Myocyte (in vitro differentiated cells): ENCODE measurements around the gene AJUBA. TPM values are rescaled to one million over a fixed set of nuclear protein-coding genes. Genes with fewer than 3 reads are reported as not detected.
"Not testable (repeated sequence)": the region's sequence is repeated elsewhere in the genome, so short reads cannot be mapped to it uniquely, and the experiment has no call there.

ENCODE experiments used
- DNase-seq: peaks from one replicate; pipeline ENCODE4 v3.0.0-alpha.2; 2012; ENCODE audit warnings: low read depth
- total RNA-seq: library from RNA; depleted of rRNA; stranded (reverse); fragments of >200 nt; gene quantifications from 2 replicates; pipeline ENCODE4 v1.2.3, GENCODE V29; 2014

The AJUBA gene
- total RNA-seq, 1 donor from 2014 or later, result 150 TPM

- peak; percentile 29 for DNase-seq
Observed at GRCh38 chr14:22981090-22981875, 1.1 kb downstream of the AJUBA start.

DNA sequence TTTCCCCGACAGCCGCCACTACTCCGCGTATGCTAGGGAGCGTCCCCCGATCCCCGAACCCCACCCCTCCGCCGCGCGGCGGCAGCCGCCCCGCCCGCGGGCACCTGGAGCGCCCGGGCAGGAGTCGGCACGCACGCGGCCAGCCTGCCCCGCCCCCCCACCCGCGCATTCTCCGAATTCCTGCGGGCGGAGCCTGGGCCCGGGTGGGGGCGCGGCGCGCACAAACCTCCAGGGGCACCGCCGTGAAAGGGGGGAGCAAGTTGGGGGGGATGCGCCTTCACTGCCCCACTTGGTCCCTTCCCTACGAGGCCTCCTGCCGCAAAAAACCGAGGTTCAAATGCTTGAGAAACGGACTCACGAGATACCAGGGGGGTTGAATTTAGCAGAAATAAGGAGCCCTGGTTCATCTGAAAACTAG, 1.7 kb downstream of the AJUBA start:
- DNase-seq, result peak; percentile 81

DNA sequence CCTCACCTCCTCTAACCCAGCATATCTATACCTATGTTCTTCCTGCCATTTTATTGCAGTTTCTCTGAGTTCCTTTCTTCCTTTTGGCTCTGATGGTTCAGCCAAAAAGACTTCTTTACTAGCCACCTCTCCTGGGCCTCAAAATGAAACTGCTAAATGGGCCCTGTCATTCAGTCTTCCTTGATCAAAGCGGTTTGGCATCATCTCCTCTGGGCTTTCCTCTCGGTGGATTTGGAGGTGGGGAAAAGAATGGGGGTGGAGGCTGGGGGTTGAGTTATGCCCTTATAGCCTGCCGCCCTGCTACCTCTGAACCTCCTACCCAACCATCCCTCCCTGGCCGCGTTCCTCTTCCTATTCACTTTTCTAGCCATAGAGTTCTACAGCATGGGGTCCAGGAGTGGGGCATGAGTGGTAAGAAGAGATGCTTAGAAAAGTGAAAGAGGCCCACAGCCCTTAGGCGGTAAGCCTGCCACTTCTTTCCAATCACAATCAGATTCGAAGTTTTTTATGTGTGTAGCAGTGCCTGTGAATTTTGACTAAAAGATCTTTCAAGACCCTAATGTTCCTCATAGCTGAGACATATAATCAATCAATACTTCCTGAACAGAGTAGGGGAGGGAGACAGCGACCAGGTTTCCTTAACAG, 2.5 kb downstream of the AJUBA start:
- peak; percentile 63 for DNase-seq

- peak; percentile 91 for DNase-seq
Observed at GRCh38 chr14:22978981-22979671, 3.2 kb downstream of the AJUBA start.

DNA sequence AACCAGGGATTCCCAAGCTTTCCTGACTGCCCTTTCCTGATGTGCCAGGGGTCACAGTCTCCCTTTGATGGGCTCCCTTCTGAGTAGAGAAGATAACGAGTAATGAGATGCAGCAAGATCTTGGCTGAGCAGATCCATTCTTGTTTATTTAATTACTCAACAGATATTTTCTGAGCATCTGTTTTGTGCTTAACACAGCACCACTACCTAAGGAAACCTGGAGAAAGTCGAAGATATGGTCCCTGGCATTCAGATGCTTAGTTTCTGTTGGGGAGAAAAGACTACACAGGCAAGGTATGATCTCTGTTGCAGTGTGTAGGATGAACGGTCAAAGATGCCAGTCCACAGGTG, 3.9 kb downstream of the AJUBA start:
- no peak for DNase-seq

DNA sequence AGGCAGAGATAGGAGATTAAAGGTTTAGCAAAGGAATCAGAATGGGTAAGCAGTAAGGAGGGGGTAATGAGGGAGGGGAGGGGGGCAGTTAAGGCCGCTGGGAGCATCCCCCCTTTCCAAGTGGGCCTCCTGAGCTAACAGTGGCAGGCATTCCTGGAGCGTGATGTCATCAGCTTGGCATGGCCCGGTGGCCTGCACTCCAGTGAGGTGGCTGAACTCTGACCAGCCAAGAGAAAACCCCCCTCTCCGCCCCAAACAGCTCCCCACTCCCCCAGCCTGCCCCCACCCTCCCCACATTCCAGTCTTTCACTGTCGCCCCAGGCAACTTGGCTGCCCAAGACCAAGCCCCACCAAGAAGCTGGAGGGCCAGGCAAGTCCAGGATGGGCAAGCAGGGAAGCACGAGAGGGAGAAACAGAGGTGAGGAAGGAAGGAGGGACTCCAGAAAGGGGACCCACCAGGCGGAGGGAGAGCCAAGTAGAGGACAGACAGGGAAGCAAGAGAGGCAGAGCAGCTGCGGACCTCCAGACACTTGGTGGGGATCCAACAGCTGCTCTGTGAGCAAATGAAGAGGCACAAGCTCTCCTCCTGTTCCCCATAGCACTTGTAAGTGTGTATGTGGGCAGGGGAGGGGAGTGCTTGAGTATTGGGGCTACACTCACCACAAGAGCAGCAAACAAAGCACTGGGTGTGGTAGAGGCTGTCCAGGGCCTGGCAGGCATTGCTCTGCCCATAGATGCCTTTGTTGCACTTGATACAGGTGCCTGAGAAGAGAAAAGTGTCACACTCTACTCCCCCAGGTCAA, 4.5 kb downstream of the AJUBA start:
- DNase-seq, result peak; percentile 97

- DNase-seq, result no peak
Observed at GRCh38 chr14:22977434-22977683, 5.0 kb downstream of the AJUBA start.

DNA sequence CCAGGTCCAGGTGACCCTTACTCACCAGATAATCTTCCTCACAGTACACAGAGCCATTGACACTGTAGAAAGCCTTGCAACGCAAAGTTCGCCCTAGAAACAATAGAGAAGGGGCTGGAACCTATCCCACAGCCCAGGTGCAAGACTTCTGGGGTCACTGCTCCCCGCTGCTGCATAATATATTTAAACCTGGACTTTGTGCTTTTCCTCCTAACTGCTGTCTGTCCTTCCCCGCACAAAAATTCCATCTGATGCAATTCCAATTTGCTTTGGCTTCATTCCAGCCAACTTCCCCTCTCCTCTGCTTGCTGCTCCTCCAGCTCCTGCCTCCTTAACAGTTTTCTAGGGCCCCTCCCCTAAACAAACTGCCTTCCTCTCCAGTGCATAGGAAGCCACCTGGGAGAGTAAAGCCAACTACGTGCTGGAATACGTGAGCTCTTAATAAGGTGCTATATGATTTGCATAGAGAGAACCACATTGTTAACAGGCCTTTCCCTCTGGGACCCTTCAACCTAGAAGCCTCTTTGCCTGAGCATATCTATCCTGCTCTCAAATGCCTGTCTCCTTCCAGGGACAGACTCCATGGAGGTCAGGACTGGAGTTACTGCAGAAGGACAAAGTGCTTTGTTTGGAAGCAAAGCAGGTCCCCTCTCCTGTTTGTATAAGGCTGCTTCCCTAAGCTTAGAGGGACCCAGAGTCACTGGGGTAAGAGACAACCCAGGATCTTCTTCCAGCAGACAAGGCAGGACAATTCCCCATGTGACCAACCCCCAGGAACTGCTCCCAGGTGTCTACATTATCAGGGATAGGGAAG, 5.5 kb downstream of the AJUBA start:
- peak; percentile 24 for DNase-seq

DNA sequence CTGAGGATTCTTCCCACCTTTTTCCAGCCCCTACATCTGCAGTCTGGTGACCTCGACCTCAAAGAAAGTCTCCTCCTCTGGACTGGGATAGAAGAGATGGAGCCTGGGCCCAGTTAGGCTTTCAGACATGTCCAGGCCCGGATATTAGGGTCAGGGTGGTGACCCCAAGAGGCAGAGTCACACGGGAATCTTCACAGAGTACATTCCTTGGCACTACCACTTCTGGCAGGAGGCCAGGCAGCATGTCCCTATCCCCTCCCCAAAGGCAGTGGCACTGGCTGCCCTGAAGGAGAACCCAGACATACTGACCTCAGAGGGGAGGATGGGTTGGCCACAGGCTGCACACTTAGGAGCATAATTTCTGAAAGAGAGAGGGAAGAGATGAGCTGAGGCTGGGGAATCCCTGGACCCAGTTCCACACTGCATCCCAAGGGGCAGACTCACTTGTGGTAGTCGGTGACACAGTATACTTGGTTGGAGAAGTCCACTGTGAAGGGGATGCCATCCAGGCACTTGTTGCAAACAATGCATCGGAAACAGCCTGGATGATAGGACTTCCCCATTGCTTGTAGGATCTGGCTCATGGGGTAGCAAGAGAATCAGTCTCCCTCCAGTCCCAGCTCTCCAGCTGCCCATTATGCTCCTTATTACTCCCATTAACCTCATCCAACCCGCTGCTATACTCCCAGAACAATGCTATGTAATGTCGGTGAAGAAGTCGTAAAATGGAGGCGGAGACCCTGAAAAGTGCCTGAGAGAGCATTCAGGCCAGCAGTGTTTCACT, 7.6 kb downstream of the AJUBA start:
- peak; percentile 42 for DNase-seq

DNA sequence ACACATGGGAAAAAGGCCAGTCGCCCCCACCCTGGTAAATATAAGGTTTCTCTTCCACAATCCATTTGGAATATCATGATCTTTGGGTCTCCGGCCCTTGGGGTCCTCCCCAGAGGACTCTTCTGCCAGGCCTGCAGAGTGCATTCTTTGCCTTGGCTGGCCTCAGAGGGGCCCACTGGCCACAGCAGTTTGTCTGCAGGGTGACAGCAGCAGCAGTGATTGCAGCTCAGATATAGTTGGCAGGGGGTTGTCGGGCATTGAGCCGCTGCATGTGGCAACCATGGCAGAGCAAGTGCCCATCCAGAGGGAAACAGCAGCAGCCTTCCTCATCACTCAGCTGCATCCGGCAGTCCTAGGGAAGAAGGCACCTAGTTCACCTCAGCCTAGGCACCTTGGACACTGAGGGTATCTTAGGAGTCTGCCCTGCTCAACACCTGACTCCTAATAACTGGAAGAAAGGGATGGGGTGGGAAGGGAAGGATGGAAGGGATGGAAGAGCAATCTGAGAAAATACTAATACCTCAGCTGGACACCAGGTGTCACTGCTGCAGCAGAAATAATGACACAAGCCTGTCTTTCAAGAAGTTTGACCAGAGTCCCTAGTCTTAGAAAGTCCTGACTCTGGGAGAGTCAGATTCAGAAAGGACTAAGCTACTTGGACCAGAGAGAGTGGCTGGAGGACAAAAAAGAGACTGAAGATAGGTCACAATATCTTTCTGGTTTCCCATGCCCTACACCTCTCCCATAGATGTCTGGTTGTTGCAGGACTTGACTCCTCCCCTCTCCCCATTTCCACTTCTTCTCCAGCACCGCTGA, 8.9 kb downstream of the AJUBA start:
- DNase-seq, result peak; percentile 80

DNA sequence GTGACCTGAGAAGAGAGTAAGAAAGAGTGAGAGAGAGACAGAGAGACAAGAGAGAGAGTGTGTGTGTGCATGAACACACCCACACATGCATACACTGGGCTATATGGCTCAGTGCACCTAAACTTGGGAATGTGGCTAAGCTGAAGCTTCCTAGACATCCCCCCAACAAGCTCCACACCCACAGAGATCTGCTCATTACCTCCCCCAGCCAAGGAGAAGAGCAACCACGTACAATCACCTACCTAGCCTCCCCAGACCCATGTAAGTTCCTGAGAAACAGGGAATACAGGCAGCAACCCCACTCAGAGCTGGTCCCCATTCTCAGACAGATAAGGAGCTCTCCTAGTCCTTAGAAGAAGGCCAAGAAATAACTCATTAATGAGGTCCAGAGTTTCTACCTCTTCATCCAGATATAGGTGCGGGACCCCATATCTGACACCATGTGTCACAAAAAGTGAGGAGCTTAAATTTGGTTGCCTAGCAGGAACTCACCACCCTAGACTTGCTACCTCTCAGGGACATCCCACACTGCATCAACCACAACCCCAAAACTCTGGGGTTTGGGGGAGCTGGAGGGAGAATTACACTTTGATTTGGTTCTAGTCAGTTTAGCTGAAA, 9.9 kb downstream of the AJUBA start:
- DNase-seq, result no peak

DNA sequence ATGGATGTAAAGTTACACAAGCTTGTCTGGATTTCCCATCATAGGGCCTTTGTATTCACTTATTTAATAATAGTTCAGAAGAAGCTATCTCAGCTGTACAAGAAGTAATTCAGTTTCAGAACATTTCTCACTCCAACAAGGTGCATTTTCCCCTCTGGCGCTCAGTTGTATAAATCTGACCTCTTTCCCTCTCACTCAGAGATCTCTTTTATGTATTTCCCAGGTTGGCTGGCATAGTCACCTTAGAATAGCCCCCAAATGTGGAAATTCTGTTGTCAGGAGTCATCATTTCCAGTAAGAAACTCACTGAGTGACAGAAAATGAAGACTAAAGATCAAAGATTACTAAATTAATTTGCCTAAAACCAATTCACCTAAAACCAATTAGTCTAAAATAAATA, 11.2 kb downstream of the AJUBA start:
- no peak for DNase-seq

DNA sequence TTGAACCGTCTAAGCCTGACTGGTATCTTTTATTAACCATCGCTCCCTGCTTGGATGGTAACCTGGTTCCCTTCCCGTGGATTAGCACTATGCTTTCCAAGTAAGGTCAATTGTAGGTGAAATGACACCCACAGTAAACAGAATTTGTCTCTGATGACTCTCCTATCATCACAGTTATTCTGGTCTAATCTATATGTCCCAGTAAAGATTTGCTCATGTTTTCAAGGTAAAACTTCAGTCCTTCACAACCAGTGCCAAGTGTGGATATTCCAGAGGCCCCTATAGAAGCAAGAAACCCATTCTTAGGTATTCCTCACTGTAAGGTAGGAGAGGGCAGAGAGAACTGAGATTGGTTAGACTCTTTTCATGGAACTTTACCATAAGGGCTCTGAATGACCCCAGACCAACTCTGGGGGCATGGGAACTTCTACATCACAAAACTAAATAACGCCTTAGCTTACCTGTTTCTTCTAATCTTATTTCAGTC, 15.5 kb downstream of the AJUBA start:
- no peak for DNase-seq

GRCh38 chr14:22965916-22966782, 16.2 kb downstream of the AJUBA start:
- DNase-seq, result not testable (repeated sequence)

GRCh38 chr14:22962061-22962676, 20.2 kb downstream of the AJUBA start:
- DNase-seq, result no peak

GRCh38 chr14:22955702-22956569, 26.4 kb downstream of the AJUBA start:
- peak; percentile 20 for DNase-seq
